NCI-H510A (cell line): Measurements from ENCODE around the gene RPL36A.

Experiments
- DNase-seq: peaks from one replicate; lab custom pipeline; 2025; lab: John Stamatoyannopoulos, UW

RPL36A gene

DNA sequence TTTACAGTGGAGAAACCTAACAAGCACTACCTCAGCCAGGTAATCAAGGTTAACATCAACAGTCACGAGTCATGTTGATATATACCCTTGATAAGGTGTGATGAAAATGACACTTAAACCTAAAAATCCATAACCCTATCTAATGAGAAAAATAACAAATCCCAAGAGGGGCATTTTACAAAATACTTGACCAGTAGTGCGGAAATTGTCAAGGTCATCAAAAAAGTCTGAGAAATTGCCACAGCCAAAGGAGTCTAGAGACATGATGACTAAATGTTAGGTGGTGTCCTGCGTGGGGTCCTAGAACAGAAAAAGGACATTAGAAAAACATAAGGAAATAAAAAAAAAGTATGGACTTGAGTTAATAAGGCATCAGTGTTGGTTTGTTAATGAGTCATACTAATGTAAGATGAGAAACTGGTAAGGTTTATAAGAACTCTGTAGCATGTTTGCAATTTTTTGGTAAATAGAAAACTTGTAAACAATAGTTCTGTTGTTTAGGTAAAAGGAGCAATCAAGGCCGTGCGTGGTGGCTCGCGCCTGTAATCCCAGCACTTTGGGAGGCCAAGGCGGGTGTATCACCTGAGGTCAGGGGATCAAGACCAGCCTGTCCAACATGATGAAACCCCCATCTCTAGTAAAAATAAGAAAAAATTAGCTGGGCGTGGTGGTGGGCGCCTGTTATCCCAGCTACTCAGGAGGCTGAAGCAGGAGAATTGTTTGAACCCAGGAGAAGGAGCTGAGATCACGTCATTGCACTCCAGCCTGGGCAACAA, 2.9 kb downstream of the RPL36A start:
- no peak for DNase-seq

DNA sequence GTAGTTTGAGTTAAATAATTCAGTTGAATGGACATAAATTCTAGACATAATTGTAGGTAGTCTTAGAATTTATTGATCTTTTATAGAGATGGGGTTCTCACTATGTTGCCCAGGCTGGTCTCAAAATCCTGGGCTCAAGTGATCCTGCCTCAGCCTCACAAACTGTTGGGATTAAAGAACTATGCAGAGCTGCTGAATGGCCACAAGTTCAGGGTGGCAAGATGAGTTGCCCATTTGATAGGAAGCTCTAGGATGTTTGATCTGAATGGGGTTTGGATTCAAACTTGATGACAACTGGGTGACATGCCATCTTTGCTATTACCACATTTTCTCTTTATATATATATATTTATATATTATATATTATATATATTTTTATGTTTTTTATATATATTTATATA, 3.6 kb downstream of the RPL36A start:
- no peak for DNase-seq

DNA sequence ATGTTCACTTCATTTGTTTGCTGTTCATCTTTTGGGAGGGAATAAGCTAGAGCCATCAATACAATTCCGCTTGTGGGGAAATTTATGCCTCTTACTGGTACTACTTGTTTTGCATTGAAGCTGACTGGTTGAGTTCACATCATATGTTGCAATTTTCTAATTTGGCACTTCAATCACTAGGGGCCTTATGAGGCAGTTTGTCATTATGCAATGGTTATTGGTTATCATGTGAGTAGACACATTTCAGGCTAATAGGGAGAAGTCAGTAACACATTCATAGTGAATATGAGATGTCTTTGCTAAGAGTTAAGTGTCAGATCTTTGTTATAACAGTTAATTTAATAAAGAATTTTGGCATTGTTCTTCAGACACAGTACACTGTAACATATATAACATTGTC, 5.0 kb downstream of the RPL36A start:
- no peak for DNase-seq

- DNase-seq, result no peak
These were observed 7.0 kb downstream of the RPL36A start for GRCh38 chrX:101397779-101398178.

DNA sequence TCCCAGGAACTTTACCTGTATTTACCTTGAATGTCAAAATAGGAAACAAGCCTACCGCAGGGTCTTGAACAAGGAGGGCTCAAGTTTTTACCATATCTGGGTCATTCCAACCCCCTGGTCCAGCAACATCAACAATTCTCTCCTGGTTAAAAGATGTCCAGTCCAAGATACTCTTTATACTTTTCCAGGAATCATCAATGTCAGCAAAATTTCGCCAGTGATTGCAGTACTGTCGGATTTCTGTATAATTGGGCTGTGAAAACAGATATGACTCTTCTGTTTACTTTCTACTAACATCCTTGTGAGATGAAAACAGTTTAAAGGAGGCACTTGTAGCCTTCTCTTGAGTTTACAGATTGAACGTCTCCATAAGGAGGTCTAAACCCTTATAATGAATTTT, 7.9 kb downstream of the RPL36A start:
- DNase-seq, result no peak

DNA sequence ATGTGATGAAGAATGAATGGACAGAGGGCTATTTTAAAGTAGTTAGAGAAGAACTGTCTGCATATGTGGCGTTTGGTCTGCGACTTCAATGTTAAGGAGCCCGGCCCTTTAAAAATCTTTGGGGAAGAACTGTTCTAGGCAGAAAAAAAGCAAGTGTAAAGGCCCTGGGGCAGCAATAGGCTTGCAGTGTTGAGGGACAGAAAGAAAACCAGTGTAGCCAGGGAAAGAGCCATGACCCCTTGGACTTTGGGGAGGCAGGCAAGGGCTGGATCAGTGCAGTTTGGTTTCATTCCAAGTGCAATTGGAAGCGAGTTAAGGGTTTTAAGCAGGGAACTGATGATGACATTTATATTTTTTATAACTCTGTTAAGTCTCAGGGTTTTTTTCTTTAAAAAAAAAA, 9.0 kb downstream of the RPL36A start:
- no peak for DNase-seq

DNA sequence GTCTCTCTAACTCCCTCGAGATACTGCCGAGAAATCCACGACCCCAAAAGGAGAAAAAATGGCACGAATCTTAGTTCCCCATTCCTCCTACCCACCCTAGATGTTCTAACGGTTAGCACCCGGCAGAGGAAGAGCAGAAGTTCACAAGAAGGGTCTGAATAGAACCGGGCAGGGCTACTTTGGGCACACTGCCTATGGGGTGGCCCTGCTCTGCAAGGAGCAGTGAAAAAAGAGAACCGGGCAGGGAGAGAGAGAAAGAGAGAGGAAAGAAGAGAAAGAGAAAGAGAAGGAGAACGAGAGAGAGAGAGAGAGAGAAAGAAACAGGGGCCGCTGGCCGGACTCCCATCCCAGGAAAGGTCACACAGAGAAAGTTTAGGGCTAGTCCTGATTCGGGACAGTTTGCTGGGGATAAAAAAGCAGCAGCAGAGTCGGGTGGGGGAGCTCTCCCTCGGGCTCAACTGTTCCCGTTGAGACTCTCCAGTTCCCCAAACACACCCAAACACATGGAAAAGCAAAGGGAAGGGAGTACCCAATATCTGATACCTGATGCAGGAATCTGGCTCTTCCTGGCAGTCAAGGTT, 16.4 kb downstream of the RPL36A start:
- DNase-seq, result no peak

GRCh38 chrX:101407748-101408531, 17.1 kb downstream of the RPL36A start, which contains the start of the genes GLA and HNRNPH2:
Gene GLA (minus strand): TSS chrX:101407925. CDS start chrX:101407903, 22 bp downstream.
Gene HNRNPH2 (plus strand): TSS chrX:101408222. CDS start chrX:101411989, 3,767 bp downstream.
- peak; percentile 85 for DNase-seq

DNA sequence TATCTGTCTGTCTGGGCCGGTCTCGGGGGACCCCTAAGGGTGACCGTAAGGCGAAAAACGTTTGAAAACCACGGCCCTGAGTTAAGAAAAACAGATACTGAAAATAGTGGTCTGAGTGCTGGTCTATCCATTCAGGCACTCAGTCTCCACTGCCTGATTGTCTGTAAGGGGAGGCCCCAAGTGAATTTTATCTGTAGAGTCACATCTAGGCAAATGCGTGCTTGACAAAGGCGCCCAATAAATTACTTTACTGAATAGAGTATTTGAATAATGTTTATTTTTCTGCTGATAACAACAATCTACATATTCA, 17.7 kb downstream of the RPL36A start:
- DNase-seq, result no peak

DNA sequence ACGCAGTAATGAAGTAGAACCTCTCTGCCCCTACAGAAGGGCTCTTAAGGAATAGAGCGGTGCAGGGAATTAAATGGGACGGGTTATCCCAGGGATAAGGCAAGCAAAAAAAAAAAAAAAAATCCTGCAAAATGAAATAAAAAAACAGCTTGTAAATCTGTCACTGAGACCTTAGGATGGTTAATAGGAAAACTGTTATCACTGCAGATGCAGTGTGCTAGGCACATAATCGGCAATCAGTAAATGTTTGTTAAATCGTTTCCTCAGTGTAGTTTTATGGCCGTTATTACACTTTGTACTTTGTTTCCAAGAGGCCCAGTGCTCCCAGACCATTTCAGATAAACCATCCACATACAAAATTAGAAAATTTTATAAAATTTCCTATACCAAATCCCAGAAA, 18.2 kb downstream of the RPL36A start:
- DNase-seq, result no peak

DNA sequence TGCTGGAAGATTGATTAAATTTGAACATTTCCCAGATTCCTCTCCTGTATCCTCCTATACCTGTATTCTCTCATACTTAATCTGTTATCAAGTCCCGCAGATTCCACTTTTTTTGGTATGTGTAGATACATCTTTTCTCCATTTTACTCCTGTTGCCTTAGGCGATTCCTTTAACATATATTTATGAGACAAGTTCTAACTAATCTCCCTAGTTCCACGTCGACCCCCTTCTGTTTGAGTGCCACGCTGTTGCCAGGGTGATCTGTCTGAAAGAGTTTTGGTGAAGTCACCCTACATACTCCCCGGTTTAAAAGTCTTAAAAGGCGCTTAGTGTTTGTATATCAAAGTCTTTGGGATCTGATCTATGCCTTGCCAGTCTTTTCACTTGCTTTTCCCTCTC, 19.6 kb downstream of the RPL36A start:
- DNase-seq, result no peak

DNA sequence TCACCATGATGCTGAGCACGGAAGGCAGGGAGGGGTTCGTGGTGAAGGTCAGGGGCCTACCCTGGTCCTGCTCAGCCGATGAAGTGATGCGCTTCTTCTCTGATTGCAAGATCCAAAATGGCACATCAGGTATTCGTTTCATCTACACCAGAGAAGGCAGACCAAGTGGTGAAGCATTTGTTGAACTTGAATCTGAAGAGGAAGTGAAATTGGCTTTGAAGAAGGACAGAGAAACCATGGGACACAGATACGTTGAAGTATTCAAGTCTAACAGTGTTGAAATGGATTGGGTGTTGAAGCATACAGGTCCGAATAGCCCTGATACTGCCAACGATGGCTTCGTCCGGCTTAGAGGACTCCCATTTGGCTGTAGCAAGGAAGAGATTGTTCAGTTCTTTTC, 21.2 kb downstream of the RPL36A start:
- DNase-seq, result no peak

DNA sequence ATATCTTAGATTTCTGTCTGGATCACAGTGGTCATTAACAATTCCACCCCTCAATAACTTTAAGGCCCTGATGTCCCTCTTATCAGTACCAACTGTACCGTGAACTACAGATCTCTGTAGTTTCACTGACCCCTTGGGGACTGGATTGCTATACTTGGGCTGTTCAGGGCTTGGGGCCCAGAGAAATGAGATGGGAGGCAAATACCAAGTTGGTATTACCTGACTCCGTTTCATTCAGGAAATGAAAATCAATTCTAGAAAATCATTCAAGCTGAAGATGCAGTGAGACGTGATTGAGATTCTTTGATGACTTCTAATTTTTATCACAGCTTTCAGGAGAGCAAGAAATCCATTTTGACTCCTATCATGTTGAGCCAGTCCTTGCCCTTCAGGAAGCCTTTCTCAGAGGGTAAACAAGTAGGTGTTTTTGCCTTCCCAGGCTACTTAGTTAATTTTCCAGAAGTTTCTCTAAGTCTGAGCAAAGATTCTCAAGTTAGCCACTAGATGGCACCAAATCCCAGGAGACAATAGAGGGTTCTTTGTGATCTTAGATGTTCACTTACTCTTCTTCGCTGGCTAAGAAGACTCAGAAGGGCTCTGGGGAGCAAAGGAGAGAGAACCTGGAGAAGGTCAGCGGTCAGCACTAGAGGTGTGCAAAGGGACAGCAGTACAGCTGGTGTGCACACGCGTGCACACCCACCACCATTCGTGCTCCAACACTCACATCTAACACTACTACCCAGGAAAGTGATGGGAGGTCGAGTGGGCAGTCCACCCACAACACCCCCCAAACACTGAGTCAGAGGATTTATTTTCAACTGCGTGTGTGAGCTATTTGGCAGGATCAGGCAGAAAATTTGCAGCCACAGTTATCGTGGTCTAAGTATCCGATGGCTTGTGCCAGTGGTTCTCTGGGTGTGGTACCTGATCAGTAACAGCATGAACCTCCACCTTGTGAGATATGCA, 24.7 kb downstream of the RPL36A start:
- DNase-seq, result no peak

GRCh38 chrX:101416691-101417090, 25.9 kb downstream of the RPL36A start:
- no peak for DNase-seq

GRCh38 chrX:101417190-101417589, 26.4 kb downstream of the RPL36A start:
- no peak for DNase-seq

DNA sequence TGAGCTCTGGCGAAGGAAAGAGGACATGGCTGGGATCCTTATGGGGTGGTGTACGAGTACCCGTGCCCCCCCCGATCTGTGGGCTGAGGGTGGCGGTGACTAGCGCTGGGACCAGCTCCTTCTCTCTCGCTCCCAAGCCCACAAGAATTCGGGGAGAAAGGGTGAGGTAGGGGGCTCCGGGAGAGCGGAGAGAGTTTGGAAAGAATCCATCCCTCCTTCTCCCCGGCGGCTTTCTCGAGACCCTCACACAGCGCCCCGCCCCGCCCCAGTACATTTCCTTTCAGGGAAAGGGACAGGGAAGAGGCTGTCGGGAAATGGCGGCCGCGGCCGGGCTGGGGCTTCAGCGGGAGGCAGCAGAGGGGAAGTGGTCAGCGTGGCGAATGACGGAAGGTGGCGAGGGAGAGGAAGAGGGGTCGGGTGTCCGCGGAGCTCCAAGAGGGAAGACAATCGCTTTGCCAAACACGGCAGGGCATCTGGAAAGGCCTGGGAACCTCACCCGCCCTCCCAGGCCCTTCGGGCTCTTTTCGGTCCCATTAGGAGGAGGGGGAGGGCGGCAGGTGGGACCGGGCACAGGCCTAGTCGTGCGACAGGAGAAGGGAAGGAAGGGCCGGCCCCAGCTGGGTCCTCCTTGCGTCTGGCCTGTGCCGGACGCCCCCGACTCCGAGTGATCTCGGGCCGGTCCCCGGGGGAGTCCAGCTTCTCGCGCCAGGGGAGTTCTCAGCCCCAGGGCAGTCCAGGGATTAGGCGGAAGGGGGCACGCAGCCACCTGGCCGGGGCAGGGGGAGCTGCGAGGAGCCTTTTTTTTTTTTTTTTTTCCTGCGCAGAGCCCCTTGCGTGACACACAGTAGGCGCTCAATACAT, 27.4 kb downstream of the RPL36A start:
- DNase-seq, result no peak

DNA sequence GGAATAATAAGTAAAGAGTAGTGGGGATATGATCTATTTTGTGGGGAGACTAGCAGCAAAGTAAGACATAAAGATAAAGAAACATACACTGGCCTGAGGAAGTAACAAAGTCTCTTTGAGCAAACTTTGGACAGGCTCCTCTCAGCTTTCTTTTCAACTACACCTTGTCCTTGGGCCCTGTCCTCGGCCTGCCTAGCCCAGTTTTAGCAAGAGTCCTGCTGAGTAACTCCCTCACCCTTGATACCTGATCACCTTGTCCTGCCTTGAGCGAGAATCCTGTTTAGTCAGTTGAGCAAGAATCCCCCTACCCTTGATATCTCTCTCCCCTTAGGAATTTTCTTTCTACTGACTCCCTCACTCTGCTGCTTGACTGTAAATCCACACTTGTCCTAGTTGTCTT, 28.7 kb downstream of the RPL36A start:
- DNase-seq, result no peak

GRCh38 chrX:101427954-101428353, 37.1 kb downstream of the RPL36A start:
- DNase-seq, result no peak

DNA sequence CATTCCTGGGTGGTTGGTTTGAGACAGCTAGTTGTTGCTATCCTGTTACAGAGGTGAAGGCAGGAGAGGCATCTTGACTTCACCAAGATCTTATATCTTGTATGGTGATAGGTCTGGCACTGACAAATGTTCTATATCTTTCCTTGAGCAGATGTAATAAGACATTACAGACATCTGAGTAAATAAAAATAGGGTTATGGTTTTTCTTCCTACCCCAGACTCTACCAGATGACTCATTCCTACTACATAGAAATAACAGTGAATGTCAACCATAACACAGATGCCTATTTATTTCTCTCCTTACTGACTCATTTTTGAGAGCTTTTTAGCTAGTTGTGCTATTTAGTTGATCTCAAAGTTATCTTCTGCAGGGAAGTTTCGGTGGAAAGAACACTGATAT, 39.1 kb downstream of the RPL36A start:
- DNase-seq, result no peak

DNA sequence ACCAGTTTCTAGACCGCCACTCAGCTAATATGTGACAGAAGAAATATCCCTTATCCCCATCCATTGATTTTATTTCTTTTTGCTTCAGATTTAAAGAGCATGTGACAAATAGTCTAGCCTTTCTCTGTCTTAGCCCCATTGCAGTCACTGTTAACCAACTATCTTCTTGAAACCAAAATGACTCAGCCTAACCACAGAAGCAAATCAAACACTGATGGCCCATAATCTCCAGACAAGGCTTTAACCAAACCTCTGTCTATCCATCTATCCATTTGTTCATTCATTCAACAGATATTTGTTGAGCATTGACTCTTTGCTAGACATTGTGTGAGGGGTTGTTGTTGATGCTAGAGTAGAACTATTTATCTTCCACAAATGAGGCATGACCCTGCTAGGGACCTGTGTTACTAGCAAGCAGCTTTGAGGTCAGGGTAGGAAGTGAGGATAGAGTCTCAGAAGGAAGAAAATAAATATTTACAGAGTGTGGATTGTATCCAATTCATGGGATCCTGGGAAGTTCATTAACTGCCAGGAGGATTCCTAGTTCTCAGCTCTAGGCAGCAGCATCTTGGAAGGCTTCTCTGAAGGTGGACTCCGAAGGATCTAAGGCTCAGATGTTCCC, 39.8 kb downstream of the RPL36A start:
- DNase-seq, result no peak

- no peak for DNase-seq
These were observed 51.3 kb downstream of the RPL36A start for GRCh38 chrX:101442085-101442484.
